ENCODE data around the gene ABCA3. TPM values are rescaled to one million over a fixed set of nuclear protein-coding genes. Genes with fewer than 3 reads are reported as not detected.

ABCA3 gene
- total RNA-seq, 1 donor from 2014 or later = 10.4 TPM

GRCh38 chr16:2317231-2318020, 23.1 kb downstream of the ABCA3 start:
- no peak for DNase-seq (ENCODE audit: low spot score)

GRCh38 chr16:2308089-2308962, 32.2 kb downstream of the ABCA3 start:
- no peak for DNase-seq (ENCODE audit: low spot score)

- no peak for DNase-seq (ENCODE audit: low spot score)
Observed at GRCh38 chr16:2299915-2300192, 40.7 kb downstream of the ABCA3 start.

- no peak for DNase-seq (ENCODE audit: low spot score)
Observed at GRCh38 chr16:2299121-2299914, 41.2 kb downstream of the ABCA3 start.

GRCh38 chr16:2298621-2299020, 41.9 kb downstream of the ABCA3 start:
- DNase-seq (ENCODE audit: low spot score) = no peak

- no peak for DNase-seq (ENCODE audit: low spot score)
Observed at GRCh38 chr16:2297506-2297860, 43.0 kb downstream of the ABCA3 start.

- DNase-seq (ENCODE audit: low spot score) = no peak
Observed at GRCh38 chr16:2296661-2297505, 43.6 kb downstream of the ABCA3 start.

GRCh38 chr16:2295056-2295798, 45.3 kb downstream of the ABCA3 start:
- DNase-seq (ENCODE audit: low spot score) = no peak

GRCh38 chr16:2292221-2292620, 48.3 kb downstream of the ABCA3 start:
- DNase-seq (ENCODE audit: low spot score) = no peak

GRCh38 chr16:2289282-2289681, 51.2 kb downstream of the ABCA3 start:
- no peak for DNase-seq (ENCODE audit: low spot score)

- no peak for DNase-seq (ENCODE audit: low spot score)
Observed at GRCh38 chr16:2288726-2289125, 51.8 kb downstream of the ABCA3 start.

- no peak for DNase-seq (ENCODE audit: low spot score)
Observed at GRCh38 chr16:2287916-2288547, 52.5 kb downstream of the ABCA3 start.

GRCh38 chr16:2286550-2286949, 54.0 kb downstream of the ABCA3 start:
- DNase-seq (ENCODE audit: low spot score) = no peak

- DNase-seq (ENCODE audit: low spot score) = no peak
Observed at GRCh38 chr16:2285731-2286191, 54.8 kb downstream of the ABCA3 start.

GRCh38 chr16:2284797-2285576, 55.5 kb downstream of the ABCA3 start:
- DNase-seq (ENCODE audit: low spot score) = no peak

GRCh38 chr16:2284001-2284770, 56.3 kb downstream of the ABCA3 start:
- no peak for DNase-seq (ENCODE audit: low spot score)

GRCh38 chr16:2282866-2283555, 57.5 kb downstream of the ABCA3 start:
- no peak for DNase-seq (ENCODE audit: low spot score)

- no peak for DNase-seq (ENCODE audit: low spot score)
Observed at GRCh38 chr16:2282262-2282661, 58.3 kb downstream of the ABCA3 start.
